Peyer's patch (tissue), 4 donors: ENCODE data around the gene ZSCAN10. TPM values are rescaled to one million over a fixed set of nuclear protein-coding genes. Genes with fewer than 3 reads are reported as not detected.
A peak's percentile ranks its signal among the peaks of the same experiment; 100 is the strongest.

ENCODE experiments used
- DNase-seq, 3 donors: peaks; one replicate each; pipeline ENCODE4 v3.0.0-alpha.2; 2017 to 2019
- H3K27ac ChIP-seq, 4 donors: fragments of 200-600 bp; sonication (generic); one replicate each; pipeline ENCODE4 v1.5.1; 2016 to 2019
- H3K27me3 ChIP-seq, 2 donors: fragments of 200-600 bp; sonication (generic); one replicate each; pipeline ENCODE4 v1.5.1; 2019
- H3K36me3 ChIP-seq, 3 donors: fragments of 200-600 bp; sonication (generic); one replicate each; pipeline ENCODE4 v1.5.1; 2016 to 2019
- H3K4me1 ChIP-seq, 4 donors: fragments of 200-600 bp; sonication (generic); one replicate each; pipeline ENCODE4 v1.5.1; 2016 to 2019
- H3K4me3 ChIP-seq, 4 donors: fragments of 200-600 bp; sonication (generic); 1 replicate in 3 of 4; 2 replicates in 1 of 4; pipeline ENCODE4 v1.5.1; 2016 to 2019; ENCODE audit warnings: mild to moderate bottlenecking in 1 of 4
- H3K9me3 ChIP-seq, 4 donors: fragments of 200-600 bp; sonication (generic); one replicate each; pipeline ENCODE4 v1.5.1; 2016 to 2019; ENCODE audit warnings: mild to moderate bottlenecking in 1 of 4
- CTCF ChIP-seq, 6 experiments: fragments of 450-650 bp in 4 of 6; fragments of 200-600 bp in 2 of 6; sonication (generic) in 1 of 6; IDR thresholded peaks; one replicate each; pipeline ENCODE4 v1.5.1; 2017 to 2019; ENCODE audit warnings: antibody characterized with exemption in 6 of 6, mild to moderate bottlenecking in 3 of 6, moderate library complexity in 1 of 6
- POLR2A ChIP-seq, 2 donors: fragments of 450-650 bp; IDR thresholded peaks; one replicate each; pipeline ENCODE4 v1.5.1; 2017; ENCODE audit warnings: antibody characterized with exemption in 2 of 2, mild to moderate bottlenecking in 2 of 2, moderate library complexity in 2 of 2
- total RNA-seq, 4 donors: library from RNA; depleted of rRNA; stranded (reverse); fragments of >200 nt; gene quantifications; one replicate each; pipeline ENCODE4 v1.1.0, GENCODE V29; 2016

The ZSCAN10 gene
- not detected for total RNA-seq

GRCh38 chr16:3098459-3099394 is at the start of gene ZSCAN10:
Gene ZSCAN10 (minus strand): TSS chr16:3099294. CDS start chr16:3092937, 6,357 bp downstream.
- H3K4me3 ChIP-seq = peak within 1 kb of the TSS; percentile 5 to 38 (median 22)
- no peak for TF ChIP-seq POLR2A (IDR thresholded peaks at IDR 0.05)
- TF ChIP-seq CTCF (IDR thresholded peaks at IDR 0.05) = no peak
- peak within 1 kb of the TSS in 1 of 4 donors; percentile 27 for H3K27ac ChIP-seq

GRCh38 chr16:3148256-3149192 is 49.4 kb upstream of the ZSCAN10 start:
- H3K27me3 ChIP-seq = no peaks in the 10 kb centered on the region
- peaks cover 0 to 27% (median under 1%) of the 10 kb centered on the region in 4 donors for H3K4me1 ChIP-seq
- no peaks in the 10 kb centered on the region for H3K9me3 ChIP-seq
- TF ChIP-seq POLR2A (IDR thresholded peaks at IDR 0.05) (no peak), CTCF (IDR thresholded peaks at IDR 0.05) (no peak)
- no peak overlapping the region for H3K27ac ChIP-seq
- no peaks in the 10 kb centered on the region for H3K36me3 ChIP-seq
- DNase-seq = no peak
- no peak overlapping the region for H3K4me3 ChIP-seq

More at GRCh38 chr16:3098459-3099394, at the start of gene ZSCAN10:
- Histone ChIP-seq H3K4me1 (peaks cover 0 to 14% (median 3%) of the 10 kb centered on the region in 4 donors), H3K36me3 (no peaks in the 10 kb centered on the region), H3K27me3 (no peaks in the 10 kb centered on the region), H3K9me3 (no peaks in the 10 kb centered on the region)
- no peak for DNase-seq

- TF ChIP-seq CTCF (IDR thresholded peaks at IDR 0.05) = no peak
- no peaks in the 10 kb centered on the region for H3K27me3 ChIP-seq
- peaks cover 0 to 33% (median 1%) of the 10 kb centered on the region in 4 donors for H3K4me1 ChIP-seq
- no peak for DNase-seq
- no peak overlapping the region for H3K27ac ChIP-seq
- peaks cover 0 to 2% (median 0%) of the 10 kb centered on the region in 3 donors for H3K36me3 ChIP-seq
- H3K9me3 ChIP-seq = no peaks in the 10 kb centered on the region
- no peak overlapping the region for H3K4me3 ChIP-seq
These were observed 48.6 kb upstream of the ZSCAN10 start for GRCh38 chr16:3147757-3148104.

GRCh38 chr16:3147046-3147756 is 48.1 kb upstream of the ZSCAN10 start:
- Histone ChIP-seq H3K4me1 (peaks cover 0 to 33% (median 1%) of the 10 kb centered on the region in 4 donors), H3K27me3 (no peaks in the 10 kb centered on the region), H3K27ac (no peak overlapping the region), H3K36me3 (peaks cover 0 to 7% (median 0%) of the 10 kb centered on the region in 3 donors), H3K4me3 (no peak overlapping the region), H3K9me3 (no peaks in the 10 kb centered on the region)
- no peak for DNase-seq
- TF ChIP-seq CTCF (IDR thresholded peaks at IDR 0.05) (no peak), POLR2A (IDR thresholded peaks at IDR 0.05) (no peak)

- DNase-seq = no peak
- peaks cover 0 to 20% (median 1%) of the 10 kb centered on the region in 4 donors for H3K4me1 ChIP-seq
- H3K27ac ChIP-seq = no peak overlapping the region
- H3K36me3 ChIP-seq = peaks cover 0 to 23% (median 0%) of the 10 kb centered on the region in 3 donors
- no peaks in the 10 kb centered on the region for H3K27me3 ChIP-seq
- H3K9me3 ChIP-seq = no peaks in the 10 kb centered on the region
- TF ChIP-seq POLR2A (IDR thresholded peaks at IDR 0.05) = no peak
- TF ChIP-seq CTCF (IDR thresholded peaks at IDR 0.05) = no peak
- H3K4me3 ChIP-seq = no peak overlapping the region
These were observed 46.6 kb upstream of the ZSCAN10 start for GRCh38 chr16:3145660-3146059.
